ENCODE results near the gene PRKCA.

DNA sequence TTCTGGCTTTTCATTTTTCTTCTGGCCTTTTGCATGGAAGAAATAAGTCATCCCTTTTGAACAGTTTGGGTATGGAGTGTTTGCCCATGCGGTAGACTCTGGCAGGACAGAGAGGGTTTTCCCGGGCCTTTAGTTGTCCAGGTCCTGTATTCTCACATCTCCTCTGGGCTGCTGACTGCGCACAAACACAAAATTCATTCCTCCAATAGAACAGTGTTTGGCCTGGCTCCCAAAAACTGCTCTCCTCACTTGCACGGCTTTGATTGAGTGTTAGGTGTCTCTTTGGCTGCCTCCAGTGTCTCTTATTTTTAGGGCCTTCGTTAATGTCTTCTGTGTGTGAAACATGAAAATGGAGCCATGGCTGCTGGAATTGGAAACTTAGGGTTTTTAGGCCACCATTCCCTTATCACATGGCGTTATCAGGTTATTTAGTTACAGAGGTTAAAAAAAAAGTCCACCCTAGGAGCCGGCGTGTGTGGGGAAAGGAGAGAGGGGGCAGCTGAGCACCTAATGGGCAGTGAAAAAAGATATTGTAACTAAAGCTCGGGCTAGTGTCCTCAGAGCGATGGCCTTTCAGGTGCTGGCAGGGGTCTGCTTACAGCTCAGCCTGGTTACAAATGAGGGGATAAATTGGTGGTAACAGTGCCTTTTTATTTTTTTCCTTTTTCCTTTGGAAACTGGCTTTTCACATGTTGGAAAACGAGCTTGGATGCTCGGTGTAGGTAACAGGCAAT, 47.3 kb downstream of the PRKCA start:
- TF ChIP-seq, protein P1, sequence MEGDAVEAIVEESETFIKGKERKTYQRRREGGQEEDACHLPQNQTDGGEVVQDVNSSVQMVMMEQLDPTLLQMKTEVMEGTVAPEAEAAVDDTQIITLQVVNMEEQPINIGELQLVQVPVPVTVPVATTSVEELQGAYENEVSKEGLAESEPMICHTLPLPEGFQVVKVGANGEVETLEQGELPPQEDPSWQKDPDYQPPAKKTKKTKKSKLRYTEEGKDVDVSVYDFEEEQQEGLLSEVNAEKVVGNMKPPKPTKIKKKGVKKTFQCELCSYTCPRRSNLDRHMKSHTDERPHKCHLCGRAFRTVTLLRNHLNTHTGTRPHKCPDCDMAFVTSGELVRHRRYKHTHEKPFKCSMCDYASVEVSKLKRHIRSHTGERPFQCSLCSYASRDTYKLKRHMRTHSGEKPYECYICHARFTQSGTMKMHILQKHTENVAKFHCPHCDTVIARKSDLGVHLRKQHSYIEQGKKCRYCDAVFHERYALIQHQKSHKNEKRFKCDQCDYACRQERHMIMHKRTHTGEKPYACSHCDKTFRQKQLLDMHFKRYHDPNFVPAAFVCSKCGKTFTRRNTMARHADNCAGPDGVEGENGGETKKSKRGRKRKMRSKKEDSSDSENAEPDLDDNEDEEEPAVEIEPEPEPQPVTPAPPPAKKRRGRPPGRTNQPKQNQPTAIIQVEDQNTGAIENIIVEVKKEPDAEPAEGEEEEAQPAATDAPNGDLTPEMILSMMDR (IDR thresholded peaks at IDR 0.05): no peak
- TF ChIP-seq POLR2A (IDR thresholded peaks at IDR 0.05; ENCODE audit: low read depth) (no peak), POLR2AphosphoS5 (IDR thresholded peaks at IDR 0.05) (no peak)
